NCI-H187 (cell line): ENCODE results near the gene CACNA1G.
A peak's percentile ranks its signal among the peaks of the same experiment; 100 is the strongest.

Experiments
- DNase-seq, 2 experiments: peaks; one replicate each; lab custom pipeline; 2025; lab: John Stamatoyannopoulos, UW

Gene CACNA1G

DNA sequence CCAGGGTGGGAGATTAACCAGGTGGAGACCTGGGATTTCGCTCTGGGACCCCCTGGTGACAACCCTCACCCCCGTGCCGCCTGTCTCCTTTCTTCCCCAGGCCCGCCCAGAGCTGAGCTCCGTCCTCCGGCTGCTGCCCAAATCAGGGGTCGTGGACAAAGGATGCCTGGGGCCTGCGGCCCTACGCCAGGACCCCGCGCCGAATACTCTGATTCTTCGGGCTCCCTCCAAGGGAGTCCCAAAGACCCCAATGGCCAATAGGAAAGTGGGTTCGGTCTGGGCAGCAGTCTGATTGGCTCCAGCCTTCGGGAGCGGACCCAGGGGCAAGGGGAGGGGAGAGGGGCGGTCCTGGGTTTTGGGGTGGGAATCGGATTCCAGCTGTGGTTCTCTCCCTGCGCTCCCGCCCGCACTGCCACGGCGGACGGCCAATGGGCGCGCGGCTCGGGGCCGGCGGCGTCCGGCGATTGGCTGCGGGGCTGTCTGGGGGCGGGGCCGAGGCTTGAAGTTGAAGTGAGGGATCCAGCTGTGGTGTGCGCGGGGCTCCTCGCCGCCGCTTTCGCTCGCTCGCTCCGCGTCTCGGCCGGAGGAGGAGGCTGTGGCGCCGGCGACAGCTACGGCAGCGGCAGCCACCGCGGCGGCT, at the start of gene CACNA1G:
Gene CACNA1G (plus strand): TSS at position 531 of the 640 bp plus-strand sequence. CDS start 745 bp downstream, outside the sequence.
- peak; percentile 35 to 71 for DNase-seq

DNA sequence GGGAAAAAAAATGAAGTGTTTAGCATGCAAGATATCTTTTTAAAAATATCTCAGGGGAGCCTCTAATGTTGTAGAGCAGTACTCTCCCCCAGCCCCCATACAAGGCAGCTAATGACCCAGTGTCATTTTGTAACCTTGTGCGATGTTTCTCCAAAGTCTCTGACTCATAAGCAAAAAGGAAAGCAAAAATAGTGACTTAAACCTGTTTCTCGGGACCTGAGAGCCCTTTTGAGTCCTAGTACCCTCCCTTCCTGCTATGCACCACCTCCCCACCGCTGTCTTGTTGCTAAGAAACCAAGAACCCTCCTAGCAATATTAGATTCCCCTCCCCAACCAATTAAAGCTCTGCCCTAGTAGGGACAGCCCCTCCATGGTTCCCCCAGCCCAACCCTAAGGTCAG, 49.5 kb upstream of the CACNA1G start:
- no peak for DNase-seq

DNA sequence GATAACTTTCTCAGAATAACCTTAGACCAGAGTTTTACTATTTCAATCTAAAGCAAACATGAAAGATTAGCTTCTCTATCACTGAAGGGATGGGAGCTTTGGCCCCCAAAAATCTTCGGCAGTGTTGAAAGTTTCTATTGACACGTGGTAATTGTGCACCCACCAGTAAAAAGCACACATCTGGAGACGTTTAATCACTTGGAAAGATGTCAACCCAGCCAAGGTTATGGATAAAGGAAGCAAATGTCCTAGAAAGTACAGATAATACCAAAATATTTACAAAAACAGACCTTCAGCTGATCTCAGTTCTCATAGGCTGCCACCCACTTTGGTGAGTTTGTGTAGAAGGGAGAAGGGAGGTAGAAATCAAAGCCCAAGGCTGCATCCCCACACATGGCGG, 47.0 kb upstream of the CACNA1G start:
- DNase-seq, result no peak

DNA sequence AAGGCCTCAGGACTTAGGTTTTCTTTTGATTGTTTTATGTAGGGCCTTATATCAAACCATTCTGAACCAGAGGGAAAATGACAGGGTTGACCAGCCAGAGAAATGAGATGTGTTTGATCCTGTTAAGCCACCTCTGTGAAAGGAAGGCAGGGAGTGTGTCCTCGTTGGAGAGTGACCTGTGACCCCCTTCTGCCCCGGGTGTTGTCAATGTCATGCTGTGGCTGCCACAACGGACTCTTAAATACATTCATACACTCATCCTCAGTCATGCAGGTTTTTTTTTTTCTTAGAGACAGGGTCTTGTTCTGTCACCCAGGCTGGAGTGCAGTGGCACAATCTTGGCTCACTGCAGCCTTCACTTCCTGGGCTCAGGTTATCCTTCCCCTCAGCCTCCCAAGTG, 46.1 kb upstream of the CACNA1G start:
- no peak for DNase-seq

DNA sequence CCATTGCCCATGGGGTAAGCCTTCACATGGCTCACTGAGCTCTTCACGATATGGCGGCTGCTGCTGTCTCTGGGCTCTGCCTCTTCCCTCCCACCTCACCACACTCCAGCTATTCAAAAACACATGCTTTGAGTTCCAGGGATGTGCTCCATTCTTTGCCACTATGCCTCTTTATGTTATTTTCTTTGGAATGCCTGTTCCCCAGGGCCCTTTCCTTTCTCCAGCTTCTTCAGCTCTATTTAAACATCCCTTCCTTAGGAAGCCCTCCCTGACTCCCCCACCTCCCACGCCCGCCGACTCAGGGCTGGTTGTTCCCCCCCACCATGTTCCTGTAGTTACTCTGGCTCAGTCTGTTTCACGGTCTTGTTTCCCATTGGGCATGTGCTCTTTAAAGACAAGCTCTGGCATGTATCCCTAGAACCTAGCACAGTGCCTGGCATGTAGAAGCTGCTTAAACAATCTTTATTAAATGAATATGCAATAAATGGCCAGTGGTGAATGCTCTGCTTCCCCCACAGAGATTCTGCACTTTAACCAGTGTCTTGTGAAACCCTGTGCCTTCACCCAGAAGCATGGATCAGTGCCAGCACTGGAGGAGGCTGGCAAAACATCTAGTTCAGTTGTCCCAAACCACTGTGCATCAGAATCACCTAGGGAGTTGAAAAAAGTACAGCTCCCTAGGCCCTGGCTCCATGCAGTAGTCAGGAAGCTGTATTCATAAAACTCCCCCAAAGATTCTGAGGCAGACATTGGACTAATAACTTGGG, 45.4 kb upstream of the CACNA1G start:
- DNase-seq, result no peak

DNA sequence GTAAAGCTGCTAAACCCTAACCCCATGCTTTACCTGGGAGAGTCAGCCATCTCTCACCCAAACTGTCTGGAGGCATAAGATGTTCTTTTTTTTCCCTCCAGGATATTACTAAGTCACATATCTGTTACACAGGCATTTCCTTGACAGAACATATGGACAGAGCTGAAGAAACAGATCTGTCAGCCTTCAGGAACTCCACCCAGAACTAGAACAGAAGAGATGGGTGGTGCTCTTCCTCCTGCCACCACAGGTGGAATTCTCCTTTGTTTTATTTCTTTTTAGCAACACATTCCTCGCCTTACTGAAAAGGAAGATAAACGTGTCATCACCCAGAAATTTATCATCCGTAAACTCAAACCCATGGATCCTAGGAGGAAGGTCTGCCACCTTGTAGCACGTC, 43.5 kb upstream of the CACNA1G start:
- no peak for DNase-seq

DNA sequence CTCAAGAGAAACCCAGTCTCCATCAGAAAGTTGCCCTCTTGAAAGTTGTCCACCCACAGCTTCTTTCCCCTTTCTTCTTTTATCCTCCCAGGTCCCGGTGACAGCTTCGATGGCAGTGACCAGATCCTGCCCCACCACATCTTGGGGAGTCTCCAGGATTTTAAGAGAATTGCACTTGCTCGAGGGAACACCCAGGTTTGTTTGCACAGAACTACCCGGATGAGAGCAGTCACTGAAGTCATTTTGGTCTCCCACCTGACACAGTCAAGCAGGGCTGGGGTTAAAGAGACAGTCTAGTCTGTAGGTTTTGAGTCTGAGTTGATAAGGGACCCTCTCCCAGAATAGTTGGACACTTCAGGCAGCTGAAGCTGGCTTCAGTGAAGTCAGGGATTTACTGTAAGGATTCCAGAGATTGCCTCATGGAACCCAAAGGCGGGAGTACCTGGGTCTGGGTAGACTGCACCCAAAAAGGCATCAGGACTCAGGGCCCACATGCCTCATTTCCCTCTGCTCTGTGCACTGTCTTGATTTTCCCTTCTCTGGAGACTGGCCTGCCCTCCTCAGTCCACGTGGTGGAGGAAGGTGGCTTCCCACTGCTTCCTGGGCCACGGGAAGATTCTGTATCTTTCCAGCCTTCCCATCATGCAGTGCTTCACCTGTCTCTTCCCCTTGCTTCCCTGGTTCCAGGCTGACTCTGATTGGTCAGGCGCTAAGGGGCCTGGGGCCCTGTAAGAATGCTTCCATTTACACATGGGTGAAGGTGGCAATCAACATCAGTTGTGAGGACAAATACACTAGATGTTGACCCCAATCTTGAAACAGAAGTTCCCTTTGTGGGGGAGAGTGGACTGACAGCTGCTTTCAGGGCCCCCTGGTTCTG, 42.8 kb upstream of the CACNA1G start:
- DNase-seq, result no peak

DNA sequence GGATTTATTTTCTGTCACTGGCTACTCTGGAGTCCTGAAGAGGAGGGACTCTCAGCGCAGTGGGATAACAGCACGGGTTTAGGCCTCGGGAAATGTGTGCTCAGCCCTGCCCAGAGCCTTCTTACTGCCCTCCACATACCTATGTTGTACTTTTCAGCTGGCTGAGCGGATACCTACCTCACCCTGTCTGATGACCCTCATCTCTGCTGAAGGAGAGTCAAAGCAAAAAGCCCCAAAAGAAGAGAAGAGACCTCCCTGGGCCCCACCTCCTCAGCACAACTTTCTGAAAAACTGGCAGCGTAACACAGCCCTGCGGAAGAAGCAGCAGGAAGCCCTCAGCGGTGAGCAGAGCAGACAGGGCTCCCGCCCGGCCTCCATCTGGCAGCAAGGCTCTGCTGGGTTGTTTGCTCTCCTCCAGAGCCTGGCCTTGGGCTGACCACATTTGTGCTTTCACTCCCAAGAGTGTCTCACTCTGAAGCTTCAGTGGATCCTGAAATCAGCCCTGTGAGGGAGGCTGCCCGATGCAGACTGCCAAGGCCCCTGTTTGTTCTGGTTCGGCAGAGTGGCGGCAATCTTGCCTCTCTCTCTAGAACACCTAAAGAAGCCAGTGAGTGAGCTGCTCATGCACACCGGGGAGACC, 42.0 kb upstream of the CACNA1G start:
- no peak for DNase-seq

DNA sequence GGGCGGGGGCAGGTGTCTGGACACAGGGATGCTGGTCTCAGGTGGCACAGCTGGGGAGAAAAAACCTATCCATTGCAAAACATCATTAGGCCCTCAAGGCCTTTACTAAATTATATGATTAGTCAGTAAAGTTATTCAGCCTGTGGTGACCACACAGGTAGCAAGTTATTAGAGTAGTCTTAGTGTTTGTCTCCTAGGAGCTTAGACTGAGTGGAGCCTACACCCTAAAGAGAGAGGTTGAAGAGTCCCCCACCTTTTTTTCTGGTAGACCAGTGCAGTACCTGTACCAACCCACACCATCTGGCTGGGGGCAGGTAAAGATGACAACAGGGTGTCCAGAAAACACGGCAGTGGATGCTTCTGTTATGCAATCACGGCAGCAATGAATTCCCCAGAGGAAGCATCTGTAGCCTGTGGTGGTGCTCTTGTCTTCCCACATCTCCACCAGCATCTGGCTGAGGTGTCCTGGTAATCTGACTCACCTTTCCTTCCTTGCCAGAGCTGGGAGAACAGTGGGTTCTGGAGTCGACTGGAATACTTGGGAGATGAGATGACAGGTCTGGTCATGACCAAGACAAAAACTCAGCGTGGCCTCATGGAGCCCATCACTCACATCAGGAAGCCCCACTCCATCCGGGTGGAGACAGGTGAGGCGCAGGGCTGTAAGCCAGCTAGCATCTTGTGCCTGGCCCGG, 41.2 kb upstream of the CACNA1G start:
- no peak for DNase-seq

DNA sequence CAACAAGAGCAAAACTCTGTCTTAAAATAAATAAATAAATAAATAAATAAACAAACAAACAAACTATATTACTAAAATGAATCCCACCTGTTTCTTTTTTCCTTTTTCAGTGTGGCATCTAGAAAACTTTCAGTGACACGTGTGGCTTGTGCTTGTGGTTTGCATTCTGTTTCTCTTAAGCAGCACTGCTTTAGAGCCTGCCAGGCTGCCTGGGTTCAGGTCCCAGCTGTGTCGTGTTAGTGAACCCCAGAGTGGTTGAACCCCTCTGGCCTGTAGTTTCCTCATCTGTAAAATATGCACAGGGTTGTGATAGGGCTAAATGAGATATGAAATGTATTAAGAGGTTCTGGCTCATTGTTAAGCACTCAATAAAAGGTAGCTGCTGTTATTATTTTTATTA, 40.0 kb upstream of the CACNA1G start:
- no peak for DNase-seq

DNA sequence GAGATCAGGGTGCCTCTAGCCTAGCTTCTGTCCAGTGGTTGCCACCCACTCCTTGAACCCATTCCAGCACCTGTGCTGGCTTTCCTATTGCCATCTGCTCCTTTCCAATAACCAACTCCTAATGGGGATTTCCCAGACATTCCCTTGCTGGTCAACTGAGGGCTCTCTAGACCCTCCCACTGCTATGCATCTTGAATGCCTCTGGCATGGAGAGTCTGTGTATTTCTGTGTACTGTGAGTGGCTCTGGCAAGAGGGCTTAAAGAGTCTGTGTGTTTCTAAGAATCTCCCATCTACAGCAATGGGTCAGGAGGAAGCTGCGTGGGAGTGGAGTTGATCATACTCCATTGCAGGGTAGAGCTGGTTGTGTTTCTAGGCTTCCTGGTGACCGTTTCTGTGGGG, 39.0 kb upstream of the CACNA1G start:
- DNase-seq, result no peak

DNA sequence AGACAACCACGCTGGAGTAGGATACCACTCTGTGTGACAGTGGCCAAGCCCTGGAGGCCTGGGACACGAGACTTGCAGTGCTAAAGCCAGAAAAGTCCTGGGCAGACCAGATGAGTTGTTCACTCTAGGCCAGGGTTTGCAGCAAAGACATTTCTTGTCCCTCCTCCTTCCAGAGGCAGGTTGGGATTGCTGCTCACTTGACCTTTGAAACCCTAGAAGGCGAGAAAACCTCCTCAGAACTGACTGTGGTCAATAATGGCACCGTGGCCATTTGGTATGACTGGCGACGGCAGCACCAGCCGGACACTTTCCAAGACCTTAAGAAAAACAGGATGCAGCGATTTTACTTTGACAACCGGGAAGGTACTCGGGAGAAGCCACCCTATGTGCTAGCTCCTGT, 37.7 kb upstream of the CACNA1G start:
- no peak for DNase-seq

DNA sequence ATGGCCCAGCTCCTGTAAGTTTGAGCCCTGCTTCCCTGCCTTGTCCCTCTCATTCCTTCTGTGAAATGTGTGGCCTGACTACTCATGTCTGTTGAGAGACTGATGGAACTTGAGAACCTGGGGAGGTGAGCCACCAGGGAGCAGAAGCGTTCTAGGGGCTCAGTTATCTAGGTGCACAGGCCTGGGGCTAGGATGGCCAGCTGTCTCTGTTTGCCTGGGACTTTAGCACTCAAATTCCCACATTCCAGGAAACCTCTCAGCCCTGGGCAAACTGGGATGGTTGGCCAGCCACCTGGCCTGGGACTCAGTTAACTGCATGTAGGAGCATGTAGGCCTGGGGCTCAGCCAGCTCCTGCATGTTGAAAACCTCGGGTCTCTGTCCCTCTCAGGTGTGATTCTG, 37.3 kb upstream of the CACNA1G start:
- DNase-seq, result no peak

DNA sequence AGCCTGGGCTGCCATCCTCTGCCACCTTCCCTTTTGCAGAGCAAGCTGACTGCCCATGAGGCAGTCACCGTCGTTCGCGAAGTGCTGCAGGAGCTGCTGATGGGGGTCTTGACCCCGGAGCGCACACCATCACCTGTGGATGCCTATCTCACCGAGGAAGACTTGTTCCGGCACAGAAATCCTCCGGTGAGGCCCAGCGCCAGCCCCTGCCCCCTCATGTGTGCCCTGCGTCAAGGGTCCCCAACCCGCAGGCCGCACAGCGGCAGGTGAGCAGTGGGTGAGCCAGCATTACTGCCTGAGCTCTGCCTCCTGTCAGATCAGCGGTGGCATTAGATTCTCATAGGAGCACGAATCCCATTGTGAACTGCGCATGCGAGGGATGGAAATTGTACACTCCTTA, 35.7 kb upstream of the CACNA1G start:
- no peak for DNase-seq

DNA sequence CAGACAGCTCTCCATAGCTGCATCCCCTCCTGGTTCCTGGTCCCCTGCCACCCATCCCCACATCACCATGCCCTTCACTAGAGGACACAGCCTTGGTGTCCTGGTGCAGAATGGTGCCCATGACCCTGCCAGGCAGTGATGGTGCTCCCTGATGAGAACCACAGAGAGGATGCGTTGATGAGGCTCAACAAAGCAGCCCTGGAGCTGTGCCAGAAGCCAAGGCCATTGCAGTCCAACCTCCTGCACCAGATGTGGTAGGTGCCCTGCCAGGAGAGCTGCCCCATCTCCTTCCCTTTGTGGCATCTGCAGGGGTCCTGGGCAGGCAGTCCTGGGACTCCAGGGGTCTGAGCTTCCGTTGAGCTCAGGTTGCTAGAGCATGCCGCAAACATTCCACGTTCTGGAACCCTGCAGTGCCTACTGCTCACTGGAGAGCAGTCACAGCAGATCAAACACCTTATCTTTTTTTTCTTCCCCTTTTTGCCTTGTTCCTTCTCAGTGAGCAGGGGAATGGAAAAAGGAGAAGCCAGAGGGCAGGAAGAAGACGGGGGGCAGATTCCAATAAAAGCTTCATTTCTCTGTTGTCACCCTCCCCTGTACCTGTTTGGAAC, 33.3 kb upstream of the CACNA1G start:
- DNase-seq, result no peak

DNA sequence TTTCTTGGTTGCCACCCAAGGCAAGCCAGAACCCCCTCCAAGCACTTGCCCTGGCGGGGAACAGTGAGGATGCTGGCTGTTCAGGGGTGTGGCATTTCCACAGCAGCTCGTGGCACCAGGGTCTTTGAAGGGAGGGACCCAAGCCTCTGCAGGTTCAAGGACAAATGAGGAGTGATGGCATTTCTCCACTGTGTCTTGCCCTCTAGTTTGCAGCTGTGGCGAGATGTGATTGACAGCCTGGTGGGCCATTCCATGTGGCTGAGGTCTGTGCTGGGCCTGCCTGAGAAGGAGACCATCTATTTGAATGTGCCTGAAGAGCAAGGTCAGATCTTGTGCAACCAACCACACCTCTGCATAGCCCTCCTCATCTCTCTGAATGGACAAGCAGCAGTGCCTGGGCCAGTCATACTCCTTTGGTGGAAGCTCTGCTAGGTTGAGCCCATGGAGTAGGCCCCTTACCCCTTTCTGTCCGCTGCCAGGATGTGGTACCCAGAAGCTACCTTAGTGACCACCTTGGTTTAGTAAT, 32.5 kb upstream of the CACNA1G start:
- no peak for DNase-seq

DNA sequence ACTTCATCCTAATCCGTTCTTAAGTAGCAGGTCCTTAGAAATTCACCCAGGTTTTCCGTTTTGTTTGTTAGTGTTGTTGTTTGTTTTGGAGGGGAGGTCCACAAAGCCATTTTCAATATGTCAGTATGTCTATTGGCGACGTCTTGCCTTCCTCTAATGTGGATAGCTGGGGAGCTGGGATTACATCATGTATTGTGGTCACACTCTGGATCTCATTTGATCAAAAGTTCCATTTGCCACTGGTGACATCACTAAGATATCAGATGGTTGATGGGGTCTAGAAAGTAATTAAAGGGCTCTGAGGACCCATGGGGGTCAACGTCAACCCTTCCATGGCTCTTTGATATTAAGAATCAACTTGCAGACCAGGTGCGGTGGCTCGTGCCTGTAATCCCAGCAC, 30.7 kb upstream of the CACNA1G start:
- DNase-seq, result no peak

DNA sequence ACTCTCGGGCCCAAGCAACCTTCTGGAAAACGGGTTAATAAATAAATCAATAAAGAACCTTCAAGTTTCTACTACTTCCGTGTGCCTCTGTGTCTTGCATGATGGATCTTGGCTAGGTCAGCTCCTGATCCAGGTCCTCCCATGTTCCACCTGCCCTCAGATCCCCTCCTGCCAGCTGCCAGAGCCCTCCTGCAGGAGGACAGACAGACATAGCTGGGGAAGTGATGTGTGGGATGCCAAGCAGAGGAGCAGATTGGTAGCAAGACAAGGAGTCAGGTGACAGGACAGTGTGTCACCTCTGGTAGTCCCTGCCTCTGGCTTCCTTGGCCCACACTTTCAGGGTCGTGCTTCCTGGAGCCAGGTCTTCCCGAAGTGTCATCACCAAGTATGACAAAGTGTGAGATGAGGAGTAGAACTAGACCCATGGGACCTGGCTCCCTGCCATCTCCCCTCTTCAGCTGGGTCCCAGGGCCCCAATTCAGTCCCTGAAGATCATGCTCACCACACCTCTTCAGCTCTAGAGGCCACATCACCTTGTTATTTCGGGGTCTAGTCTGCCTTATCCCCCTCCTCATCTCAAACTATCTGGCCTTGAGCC, 29.0 kb upstream of the CACNA1G start:
- DNase-seq, result no peak

DNA sequence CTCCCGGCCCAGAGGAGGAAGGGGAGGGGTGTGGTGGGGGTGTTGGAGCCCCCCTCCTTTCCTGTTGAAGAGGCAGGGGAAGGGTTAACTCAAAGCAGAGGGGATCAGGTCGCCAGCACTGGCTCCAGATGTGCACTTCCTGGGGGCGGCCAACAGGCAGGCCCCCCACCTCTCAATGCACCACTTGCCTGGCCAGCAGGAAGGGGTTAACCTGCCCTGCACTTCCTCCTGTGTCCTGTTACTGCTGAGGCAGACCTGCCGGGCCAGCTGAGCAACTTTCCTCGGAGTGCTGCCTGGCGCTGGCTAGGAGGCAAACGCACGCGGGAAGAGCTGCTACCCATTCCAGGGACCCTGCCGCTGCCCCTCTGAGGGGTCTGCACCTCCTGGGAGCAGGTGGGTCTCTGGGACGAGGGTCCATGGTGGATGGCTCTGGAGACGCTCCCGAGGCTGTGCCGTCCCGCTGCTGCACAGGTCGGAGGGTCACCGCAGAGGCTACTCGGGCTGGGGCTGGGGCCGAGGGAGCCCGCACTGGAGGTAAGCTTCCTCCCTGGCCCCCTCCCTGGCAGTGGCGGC, 28.0 kb upstream of the CACNA1G start, which contains the start of gene EPN3:
Gene EPN3 (plus strand): TSS at position 284 of the 573 bp plus-strand sequence. CDS start 3,822 bp downstream, outside the sequence.
- DNase-seq, result no peak

DNA sequence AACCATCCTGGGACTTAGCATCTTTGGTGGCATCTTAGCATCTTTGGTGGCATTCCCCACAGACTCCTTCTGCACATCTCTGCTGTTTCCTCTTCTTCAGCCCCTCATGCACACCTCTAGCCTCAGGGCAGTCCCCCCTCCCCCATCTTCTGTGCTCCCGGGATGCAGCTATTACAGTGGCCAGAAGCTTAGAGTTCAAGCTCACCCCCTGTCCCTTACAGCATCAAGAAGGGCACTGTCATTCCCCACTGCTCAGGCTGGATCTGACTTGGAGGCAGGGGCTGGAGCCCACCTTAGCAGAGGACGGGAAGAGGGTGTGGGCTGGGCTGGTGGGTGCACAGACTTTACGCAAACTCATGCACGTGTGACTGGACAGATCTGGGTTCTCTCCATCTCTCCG, 27.3 kb upstream of the CACNA1G start:
- no peak for DNase-seq
